Astrocyte of the cerebellum (primary cell): ENCODE data around the gene ZNF526.

Experiments
- DNase-seq: peaks from one replicate; pipeline ENCODE4 v3.0.0-alpha.2; 2011; ENCODE audit warnings: low read depth
- H3K4me3 ChIP-seq: 2 replicates; pipeline ENCODE4 v1.5.1; 2011; ENCODE audit warnings: mild to moderate bottlenecking, low read depth, low read length, moderate library complexity
- in situ Hi-C: cut with HindIII; loops from 2 replicates; pipeline ENCODE4 v1.10.0; 2017; ENCODE audit warnings: low sequenced_read_pairs
- TF ChIP-seq, protein P1 (sequence below): IDR thresholded peaks from 2 replicates; pipeline ENCODE4 v1.5.1; 2012; ENCODE audit warnings: low read length, low read depth, moderate library complexity, mild to moderate bottlenecking; ENCODE audit errors: missing control alignments

ZNF526 gene

GRCh38 chr19:42201489-42202289 is 18.4 kb upstream of the ZNF526 start:
- TF ChIP-seq, protein P1, sequence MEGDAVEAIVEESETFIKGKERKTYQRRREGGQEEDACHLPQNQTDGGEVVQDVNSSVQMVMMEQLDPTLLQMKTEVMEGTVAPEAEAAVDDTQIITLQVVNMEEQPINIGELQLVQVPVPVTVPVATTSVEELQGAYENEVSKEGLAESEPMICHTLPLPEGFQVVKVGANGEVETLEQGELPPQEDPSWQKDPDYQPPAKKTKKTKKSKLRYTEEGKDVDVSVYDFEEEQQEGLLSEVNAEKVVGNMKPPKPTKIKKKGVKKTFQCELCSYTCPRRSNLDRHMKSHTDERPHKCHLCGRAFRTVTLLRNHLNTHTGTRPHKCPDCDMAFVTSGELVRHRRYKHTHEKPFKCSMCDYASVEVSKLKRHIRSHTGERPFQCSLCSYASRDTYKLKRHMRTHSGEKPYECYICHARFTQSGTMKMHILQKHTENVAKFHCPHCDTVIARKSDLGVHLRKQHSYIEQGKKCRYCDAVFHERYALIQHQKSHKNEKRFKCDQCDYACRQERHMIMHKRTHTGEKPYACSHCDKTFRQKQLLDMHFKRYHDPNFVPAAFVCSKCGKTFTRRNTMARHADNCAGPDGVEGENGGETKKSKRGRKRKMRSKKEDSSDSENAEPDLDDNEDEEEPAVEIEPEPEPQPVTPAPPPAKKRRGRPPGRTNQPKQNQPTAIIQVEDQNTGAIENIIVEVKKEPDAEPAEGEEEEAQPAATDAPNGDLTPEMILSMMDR: no peak
- no peak overlapping the region for H3K4me3 ChIP-seq
- in situ Hi-C loops: no loop called here
- DNase-seq: no peak

- no peak overlapping the region for H3K4me3 ChIP-seq
- no peak for DNase-seq
- TF ChIP-seq, protein P1: no peak
- in situ Hi-C loops: no loop called here
Observed at GRCh38 chr19:42202290-42202880, 17.7 kb upstream of the ZNF526 start.

GRCh38 chr19:42203700-42204099 is 16.4 kb upstream of the ZNF526 start:
- TF ChIP-seq, protein P1: no peak
- in situ Hi-C loops: no loop called here
- DNase-seq: no peak
- H3K4me3 ChIP-seq: no peak overlapping the region

GRCh38 chr19:42204664-42205063 is 15.4 kb upstream of the ZNF526 start:
- H3K4me3 ChIP-seq: no peak overlapping the region
- in situ Hi-C loops: no loop called here
- TF ChIP-seq, protein P1: no peak
- no peak for DNase-seq

DNA sequence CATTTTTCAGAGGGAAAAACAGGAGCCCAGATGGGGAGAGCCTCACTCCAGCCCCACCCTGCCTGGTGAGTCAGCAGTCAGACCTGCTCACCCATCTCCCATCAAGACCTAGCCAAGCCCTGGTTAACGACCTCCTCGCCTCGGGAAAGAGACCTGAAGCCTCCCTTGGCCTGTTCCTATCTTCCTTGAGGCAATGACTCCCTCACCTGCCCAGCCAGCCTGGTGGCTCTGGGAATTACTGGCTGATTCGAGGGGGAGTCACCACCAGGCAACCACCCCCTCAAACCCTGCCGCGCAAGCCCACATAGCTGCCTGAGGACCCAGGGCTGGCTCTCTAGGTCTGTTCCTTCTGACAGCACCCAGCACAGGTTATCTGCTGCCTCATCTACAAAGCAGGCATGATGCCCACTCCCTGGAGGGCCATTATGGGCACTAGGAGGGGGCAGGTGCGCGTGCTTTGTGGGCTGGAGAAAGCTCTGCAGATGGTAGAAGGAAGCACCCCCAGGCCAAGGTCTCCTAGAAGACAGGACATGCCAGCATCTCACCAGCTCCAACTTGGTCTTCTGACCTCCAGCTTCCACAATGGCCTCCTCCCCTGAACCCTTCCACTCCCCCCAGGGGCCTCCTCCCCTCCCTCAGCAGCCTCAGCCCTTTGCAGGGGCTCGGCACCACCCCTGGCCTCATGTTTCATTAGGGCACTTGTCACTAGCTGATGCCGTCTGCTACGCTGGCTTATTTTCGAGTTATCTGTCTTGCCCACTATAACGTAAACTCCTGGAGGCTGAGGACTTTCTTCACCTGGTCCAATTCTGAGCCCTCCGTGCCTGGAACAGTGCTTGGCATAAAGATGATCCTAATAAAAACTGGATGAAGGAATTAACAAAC is 13.0 kb upstream of the ZNF526 start:
- TF ChIP-seq, protein P1: no peak
- H3K4me3 ChIP-seq: no peak overlapping the region
- DNase-seq: no peak
- in situ Hi-C loops: no loop called here

DNA sequence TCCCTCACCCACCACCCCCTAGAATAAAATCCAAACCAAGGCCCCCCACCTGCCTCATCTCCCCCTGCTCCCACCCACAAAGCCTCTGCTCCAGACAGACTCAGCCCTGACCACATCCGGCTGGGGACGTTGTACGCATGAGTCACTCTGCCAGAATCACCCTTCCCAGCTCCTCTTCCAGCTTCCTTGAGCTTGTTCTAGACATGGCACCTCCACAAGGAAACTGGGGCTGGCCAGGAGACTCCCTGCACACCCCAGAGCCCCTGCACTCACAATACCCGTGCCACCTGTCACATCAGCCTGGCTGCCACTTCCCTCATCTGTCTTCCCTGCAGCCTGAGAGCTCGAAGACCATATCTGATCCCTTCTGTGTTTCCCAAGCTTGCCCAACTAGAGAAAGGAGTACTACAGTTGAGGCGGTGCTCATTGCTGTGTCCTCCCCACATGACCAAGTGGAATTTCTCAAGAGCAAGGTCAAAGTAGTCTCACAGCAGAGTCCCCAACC is 12.3 kb upstream of the ZNF526 start:
- peak; percentile 26 for DNase-seq
- H3K4me3 ChIP-seq: no peak overlapping the region
- in situ Hi-C loops: no loop called here
- TF ChIP-seq, protein P1: no peak
